Measurements from ENCODE around the gene LRRC37B.
"Not testable (repeated sequence)": the region's sequence is repeated elsewhere in the genome, so short reads cannot be mapped to it uniquely, and the experiment has no call there.

LRRC37B gene

GRCh38 chr17:32100323-32100722 lies 93.1 kb downstream of the LRRC37B start:
- not testable (repeated sequence) for DNase-seq

- DNase-seq: no peak
These were observed 93.9 kb downstream of the LRRC37B start for GRCh38 chr17:32100971-32101631.

GRCh38 chr17:32102172-32102571 lies 95.0 kb downstream of the LRRC37B start:
- DNase-seq: no peak

- no peak for DNase-seq
These were observed 95.5 kb downstream of the LRRC37B start for GRCh38 chr17:32102646-32103186.
